Measurements from ENCODE around the gene IL1B. TPM values are rescaled to one million over a fixed set of nuclear protein-coding genes. Genes with fewer than 3 reads are reported as not detected.
A peak's percentile ranks its signal among the peaks of the same experiment; 100 is the strongest.

Gene IL1B
- total RNA-seq, 1 donor from 2014 or later: 22.6 TPM

- no peaks in the 10 kb centered on the region for H3K36me3 ChIP-seq (ENCODE audit: control insufficient read depth, insufficient read depth, low read length)
- FAIRE-seq (peak; percentile 7), DNase-seq (ENCODE audit: low read depth) (peak; percentile 99)
- no peak overlapping the region for H3K4me3 ChIP-seq (ENCODE audit: low read depth, low read length)
- no peak for TF ChIP-seq CTCF (IDR thresholded peaks at IDR 0.05; ENCODE audit: insufficient read depth, low read length, severe bottlenecking)
- no peaks in the 10 kb centered on the region for H3K27me3 ChIP-seq (ENCODE audit: control insufficient read depth, insufficient read depth, low read length)
Observed at GRCh38 chr2:112795774-112796173, 40.8 kb downstream of the IL1B start.

- Histone ChIP-seq H3K4me3 (ENCODE audit: low read depth, low read length) (no peak overlapping the region), H3K27me3 (ENCODE audit: control insufficient read depth, insufficient read depth, low read length) (no peaks in the 10 kb centered on the region), H3K36me3 (ENCODE audit: control insufficient read depth, insufficient read depth, low read length) (no peaks in the 10 kb centered on the region)
- DNase-seq (ENCODE audit: low read depth): no peak
- no peak for TF ChIP-seq CTCF (IDR thresholded peaks at IDR 0.05; ENCODE audit: insufficient read depth, low read length, severe bottlenecking)
- no peak for FAIRE-seq
Observed at GRCh38 chr2:112794841-112795240, 41.7 kb downstream of the IL1B start.

GRCh38 chr2:112794131-112794733 is 42.3 kb downstream of the IL1B start:
- peak; percentile 98 for FAIRE-seq
- Histone ChIP-seq H3K27me3 (ENCODE audit: control insufficient read depth, insufficient read depth, low read length) (no peaks in the 10 kb centered on the region), H3K36me3 (ENCODE audit: control insufficient read depth, insufficient read depth, low read length) (no peaks in the 10 kb centered on the region), H3K4me3 (ENCODE audit: low read depth, low read length) (no peak overlapping the region)
- peak; percentile 99 for DNase-seq (ENCODE audit: low read depth)
- no peak for TF ChIP-seq CTCF (IDR thresholded peaks at IDR 0.05; ENCODE audit: insufficient read depth, low read length, severe bottlenecking)

GRCh38 chr2:112793449-112793978 is 43.1 kb downstream of the IL1B start:
- Histone ChIP-seq H3K27me3 (ENCODE audit: control insufficient read depth, insufficient read depth, low read length) (no peaks in the 10 kb centered on the region), H3K36me3 (ENCODE audit: control insufficient read depth, insufficient read depth, low read length) (no peaks in the 10 kb centered on the region), H3K4me3 (ENCODE audit: low read depth, low read length) (no peak overlapping the region)
- TF ChIP-seq CTCF (IDR thresholded peaks at IDR 0.05; ENCODE audit: insufficient read depth, low read length, severe bottlenecking): no peak
- DNase-seq (ENCODE audit: low read depth) (peak; percentile 88), FAIRE-seq (no peak)

- H3K36me3 ChIP-seq (ENCODE audit: control insufficient read depth, insufficient read depth, low read length): no peaks in the 10 kb centered on the region
- no peak for DNase-seq (ENCODE audit: low read depth)
- FAIRE-seq: no peak
- no peak for TF ChIP-seq CTCF (IDR thresholded peaks at IDR 0.05; ENCODE audit: insufficient read depth, low read length, severe bottlenecking)
- no peak overlapping the region for H3K4me3 ChIP-seq (ENCODE audit: low read depth, low read length)
- no peaks in the 10 kb centered on the region for H3K27me3 ChIP-seq (ENCODE audit: control insufficient read depth, insufficient read depth, low read length)
Observed at GRCh38 chr2:112792419-112792818, 44.2 kb downstream of the IL1B start.

Data from bronchial epithelial cell (primary cell).